HPDE6-E6E7 (cell line): ENCODE data around the gene PRSS37.
"Not testable (repeated sequence)": the region's sequence is repeated elsewhere in the genome, so short reads cannot be mapped to it uniquely, and the experiment has no call there.

Experiments
- DNase-seq: peaks from one replicate; pipeline ENCODE4 v3.0.0; 2011; ENCODE audit warnings: missing footprints; ENCODE audit errors: extremely low spot score

Gene PRSS37

GRCh38 chr7:141841385-141841784 is at the start of gene PRSS37:
Gene PRSS37, minus strand, starts transcription at chr7:141841485. Its CDS starts 436 bp downstream, at chr7:141841049.
- DNase-seq, result no peak

GRCh38 chr7:141889321-141889720 is 48.0 kb upstream of the PRSS37 start:
- DNase-seq, result no peak

GRCh38 chr7:141884539-141885225 is 43.4 kb upstream of the PRSS37 start:
- DNase-seq, result no peak

- DNase-seq, result no peak
These were observed 39.7 kb upstream of the PRSS37 start for GRCh38 chr7:141880960-141881359.

GRCh38 chr7:141877365-141877764 is 36.1 kb upstream of the PRSS37 start:
- DNase-seq, result no peak

- DNase-seq, result no peak
These were observed 35.1 kb upstream of the PRSS37 start for GRCh38 chr7:141876371-141876770.

- DNase-seq, result no peak
These were observed 34.2 kb upstream of the PRSS37 start for GRCh38 chr7:141875453-141875852.

- DNase-seq, result no peak
These were observed 33.5 kb upstream of the PRSS37 start for GRCh38 chr7:141874787-141875186.

- DNase-seq, result no peak
These were observed 31.6 kb upstream of the PRSS37 start for GRCh38 chr7:141872931-141873330.

- no peak for DNase-seq
These were observed 25.7 kb upstream of the PRSS37 start for GRCh38 chr7:141866974-141867373.

GRCh38 chr7:141864765-141865447 is 23.6 kb upstream of the PRSS37 start:
- DNase-seq, result peak; percentile 29

GRCh38 chr7:141860207-141860606 is 18.9 kb upstream of the PRSS37 start:
- DNase-seq, result no peak

- DNase-seq, result no peak
These were observed 6.7 kb upstream of the PRSS37 start for GRCh38 chr7:141847996-141848395.

GRCh38 chr7:141844256-141844655 is 3.0 kb upstream of the PRSS37 start:
- no peak for DNase-seq

GRCh38 chr7:141842904-141843303 is 1.6 kb upstream of the PRSS37 start:
- DNase-seq, result no peak

GRCh38 chr7:141840708-141841107 is 577 bp downstream of the PRSS37 start:
- DNase-seq, result no peak

GRCh38 chr7:141839256-141839655 is 2.0 kb downstream of the PRSS37 start:
- no peak for DNase-seq

GRCh38 chr7:141838581-141838980 is 2.7 kb downstream of the PRSS37 start:
- no peak for DNase-seq

- no peak for DNase-seq
These were observed 3.6 kb downstream of the PRSS37 start for GRCh38 chr7:141837683-141838082.

- not testable (repeated sequence) for DNase-seq
These were observed 18.9 kb downstream of the PRSS37 start for GRCh38 chr7:141822432-141822831.

GRCh38 chr7:141820067-141820466 is 21.2 kb downstream of the PRSS37 start:
- DNase-seq, result no peak

GRCh38 chr7:141792526-141792925 is 48.8 kb downstream of the PRSS37 start:
- no peak for DNase-seq

GRCh38 chr7:141789917-141790316 is 51.4 kb downstream of the PRSS37 start, which contains the start of gene TAS2R5:
Gene TAS2R5, plus strand, starts transcription at chr7:141790217. Its CDS starts 145 bp downstream, at chr7:141790362.
- DNase-seq, result no peak
